8988T (cell line): Measurements from ENCODE around the gene GFM1.
"Not testable (repeated sequence)": the region's sequence is repeated elsewhere in the genome, so short reads cannot be mapped to it uniquely, and the experiment has no call there.

Experiments
- DNase-seq: peaks from one replicate; pipeline ENCODE4 v3.0.0; 2011

The GFM1 gene

GRCh38 chr3:158679547-158680000 lies 35.2 kb downstream of the GFM1 start:
- no peak for DNase-seq

- no peak for DNase-seq
Observed at GRCh38 chr3:158680861-158681260, 36.5 kb downstream of the GFM1 start.

- no peak for DNase-seq
Observed at GRCh38 chr3:158683230-158683962, 39.1 kb downstream of the GFM1 start.

- no peak for DNase-seq
Observed at GRCh38 chr3:158685159-158685558, 40.8 kb downstream of the GFM1 start.

DNA sequence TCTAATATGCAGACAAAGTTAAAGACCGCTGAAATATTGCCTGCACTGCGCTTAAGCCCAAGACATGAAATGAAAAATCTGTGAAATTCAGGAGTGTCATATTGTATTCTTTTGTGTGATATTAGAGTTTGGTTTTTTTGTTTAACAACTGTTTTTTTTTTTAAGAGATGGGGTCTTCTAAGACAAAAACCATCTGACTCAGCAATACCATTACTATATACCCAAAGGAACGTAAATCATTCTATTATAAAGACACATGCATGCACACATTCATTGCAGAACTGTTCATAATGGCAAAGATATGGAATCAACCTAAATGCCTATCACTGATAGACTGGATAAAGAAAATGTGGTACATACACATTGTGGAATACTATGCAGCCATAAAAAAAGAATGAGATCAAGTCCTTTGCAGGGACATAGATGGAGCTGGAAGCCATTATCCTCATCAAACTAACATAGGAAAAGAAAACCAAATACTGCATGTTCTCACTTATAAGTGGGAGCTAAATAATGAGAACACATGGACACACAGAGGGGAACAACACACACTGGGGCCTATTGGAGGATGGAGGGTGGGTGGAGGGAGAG lies 49.6 kb downstream of the GFM1 start:
- not testable (repeated sequence) for DNase-seq

DNA sequence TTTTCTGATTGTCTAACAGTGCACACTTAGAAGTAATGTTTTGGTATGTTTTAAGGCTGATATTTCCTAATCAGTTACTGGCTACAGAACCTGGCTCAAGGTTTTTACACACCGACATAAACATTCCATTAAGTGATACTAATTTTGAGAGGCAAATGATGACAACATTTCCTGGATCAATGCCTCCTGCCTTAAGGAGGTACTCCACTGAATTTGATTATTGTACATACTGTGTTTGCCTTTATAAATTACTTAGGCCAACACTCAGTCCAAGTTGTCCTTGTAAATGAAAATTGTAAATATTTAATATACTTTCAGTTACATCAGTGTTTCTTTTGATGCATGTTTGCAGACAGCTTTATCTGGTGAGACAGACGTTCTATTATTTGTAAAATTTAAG lies 52.3 kb downstream of the GFM1 start:
- DNase-seq = no peak

DNA sequence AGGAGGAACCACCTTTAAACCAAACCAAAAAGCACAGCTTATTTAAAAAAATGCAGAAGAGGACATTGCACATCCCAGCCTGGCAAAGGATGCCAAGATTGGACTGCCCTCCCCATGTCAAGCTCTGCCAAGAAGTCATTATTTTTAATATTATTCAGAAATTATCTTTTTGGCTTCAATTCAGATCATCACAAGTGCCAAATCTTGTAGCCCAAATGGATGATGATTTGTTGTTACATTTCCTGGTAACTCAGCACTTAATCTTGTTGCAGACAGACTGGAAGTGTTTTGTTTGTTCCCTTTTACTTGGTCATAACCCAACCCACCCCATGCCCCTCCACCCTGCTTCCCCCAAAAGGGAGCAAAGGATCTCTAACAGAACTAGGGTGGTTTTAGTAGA lies 56.2 kb downstream of the GFM1 start:
- DNase-seq = no peak

GRCh38 chr3:158701420-158702065 lies 57.2 kb downstream of the GFM1 start:
- DNase-seq = no peak

DNA sequence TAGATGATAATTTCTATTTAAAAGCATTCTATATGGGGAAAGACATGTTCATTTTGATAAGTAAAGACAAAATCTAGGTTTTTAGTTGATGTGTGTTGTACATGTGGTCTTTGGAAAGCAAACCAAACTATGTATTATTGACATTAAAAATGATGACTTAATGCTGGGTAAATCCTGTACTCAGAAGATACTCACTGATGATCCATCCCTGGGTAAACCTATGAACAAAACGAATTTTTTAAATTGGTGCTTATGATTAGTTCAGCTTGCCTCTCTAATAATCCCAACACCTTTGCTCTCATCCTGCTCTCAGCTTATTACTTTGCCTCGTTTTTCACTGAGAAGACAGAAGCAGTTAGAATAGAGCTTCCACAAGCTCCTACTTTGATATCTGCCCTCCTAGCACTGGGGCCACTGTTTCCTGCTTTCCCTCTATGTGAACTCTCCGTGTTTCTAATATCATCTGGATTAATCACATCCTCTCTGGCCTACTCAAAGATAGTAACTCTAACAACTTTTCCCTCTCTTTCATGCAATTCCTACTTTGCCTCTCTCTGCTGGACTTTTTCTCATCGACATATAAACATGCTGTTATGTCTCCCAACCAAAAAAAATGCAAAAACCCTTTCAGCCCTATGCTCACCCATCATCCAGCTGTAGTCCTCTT lies 58.6 kb downstream of the GFM1 start:
- DNase-seq = no peak

- no peak for DNase-seq
Observed at GRCh38 chr3:158703566-158703965, 59.2 kb downstream of the GFM1 start.

- no peak for DNase-seq
Observed at GRCh38 chr3:158709666-158710083, 65.3 kb downstream of the GFM1 start.

DNA sequence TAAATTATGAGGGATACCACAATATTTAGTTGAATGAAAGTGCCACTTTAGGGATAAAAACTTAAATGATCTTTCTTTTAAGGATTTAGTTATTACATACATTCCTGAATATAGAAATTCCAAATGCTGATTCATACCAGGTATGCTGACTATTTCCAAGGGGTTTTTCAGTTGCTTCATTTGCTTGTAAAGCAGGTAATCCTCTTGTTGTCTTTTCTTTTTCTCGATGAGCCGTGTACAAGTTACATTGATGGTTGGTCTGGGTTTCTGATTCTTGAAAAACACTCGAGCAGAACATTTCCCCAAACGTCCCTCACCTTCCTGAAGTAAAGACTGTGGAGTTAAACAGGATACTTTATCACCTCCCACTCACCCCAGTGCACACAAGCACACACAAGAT lies 66.3 kb downstream of the GFM1 start:
- no peak for DNase-seq

GRCh38 chr3:158711886-158712285 lies 67.6 kb downstream of the GFM1 start:
- DNase-seq = no peak

GRCh38 chr3:158712443-158712842 lies 68.1 kb downstream of the GFM1 start:
- no peak for DNase-seq

DNA sequence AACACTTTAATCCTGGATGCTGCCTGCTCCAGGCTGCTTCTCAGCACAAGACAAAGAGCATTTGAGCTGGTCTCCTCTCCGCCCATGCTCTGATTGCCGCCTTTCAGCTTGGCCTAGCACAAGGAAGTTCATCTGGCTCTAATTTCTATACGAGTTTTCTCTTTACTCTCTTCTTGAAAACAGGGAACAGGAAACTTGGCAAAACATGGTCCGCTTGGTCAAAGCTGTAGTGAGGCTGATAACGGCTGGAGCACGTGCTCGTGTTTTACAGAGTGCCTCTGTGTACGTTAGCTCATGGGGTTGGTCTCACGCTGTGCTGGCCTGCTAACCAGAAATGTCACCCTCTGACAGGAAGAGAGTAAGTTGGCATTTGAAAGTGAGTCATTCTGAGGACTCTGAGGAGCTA lies 68.8 kb downstream of the GFM1 start:
- no peak for DNase-seq

GRCh38 chr3:158717576-158717975 lies 73.2 kb downstream of the GFM1 start:
- DNase-seq = no peak

DNA sequence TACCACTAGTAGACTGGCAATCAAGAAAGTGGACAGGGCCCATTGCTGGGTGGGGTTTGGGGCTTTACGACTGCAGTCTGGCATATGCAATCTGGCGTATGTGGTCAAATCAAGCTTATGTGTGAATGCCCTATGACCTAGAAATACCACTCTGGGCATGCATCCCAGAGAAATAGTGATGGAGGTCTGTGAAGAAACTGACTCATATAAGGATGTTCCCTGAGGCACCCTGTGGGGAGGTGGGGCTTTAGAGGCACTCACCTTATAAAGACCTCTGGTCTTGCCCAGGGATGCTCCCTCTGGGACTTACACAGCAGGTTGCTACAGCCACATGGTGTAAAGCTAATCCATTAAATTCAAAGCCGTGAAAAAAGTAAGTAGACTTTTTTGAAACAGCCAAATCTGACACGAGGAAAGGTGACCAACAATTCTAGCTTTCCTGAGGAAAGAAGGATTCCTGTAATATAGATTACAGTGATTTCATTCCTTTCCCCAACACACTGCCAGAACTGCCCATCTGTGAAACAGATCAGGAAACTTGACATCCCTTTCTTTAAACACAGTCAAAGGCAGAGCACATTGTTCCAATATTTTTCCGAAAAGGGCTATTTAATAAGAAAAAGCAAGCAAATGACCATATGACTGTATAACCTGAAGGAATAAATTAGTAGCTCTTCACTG lies 74.3 kb downstream of the GFM1 start:
- no peak for DNase-seq

- no peak for DNase-seq
Observed at GRCh38 chr3:158722108-158722507, 77.8 kb downstream of the GFM1 start.

DNA sequence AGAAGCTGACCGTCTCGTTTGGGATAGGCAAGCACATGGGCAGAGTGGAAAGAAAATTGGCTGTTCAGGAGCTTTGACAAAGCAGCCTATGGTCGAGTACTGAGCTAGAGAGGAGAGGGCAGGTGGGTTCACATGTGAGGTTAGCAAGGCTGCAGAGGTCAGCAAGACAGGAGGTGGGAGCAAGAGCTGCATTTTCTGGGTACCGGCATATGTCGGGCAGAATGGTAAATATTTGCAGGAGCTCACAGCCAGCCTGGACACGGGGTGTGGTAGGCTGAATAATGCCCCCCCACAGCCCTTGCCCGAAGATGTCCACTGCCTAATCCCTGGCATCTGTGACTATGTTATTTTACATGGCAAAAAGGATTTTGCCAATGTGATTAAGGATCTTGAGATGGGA lies 79.7 kb downstream of the GFM1 start:
- DNase-seq = no peak

- DNase-seq = no peak
Observed at GRCh38 chr3:158725348-158726011, 81.2 kb downstream of the GFM1 start.

GRCh38 chr3:158727206-158728060 lies 83.1 kb downstream of the GFM1 start:
- DNase-seq = peak; percentile 69

GRCh38 chr3:158728061-158728377 lies 83.7 kb downstream of the GFM1 start:
- no peak for DNase-seq
